Measurements from ENCODE around the gene KAT2B. TPM values are rescaled to one million over a fixed set of nuclear protein-coding genes. Genes with fewer than 3 reads are reported as not detected.

The KAT2B gene
- total RNA-seq, 1 experiment from 2014 or later = 3.7 TPM

GRCh38 chr3:20083953-20084352 is 43.7 kb downstream of the KAT2B start:
- no peaks in the 10 kb centered on the region for H3K9me2 ChIP-seq (ENCODE audit: insufficient read depth)
- no peak overlapping the region for H3K9ac ChIP-seq (ENCODE audit: low read length)
- H4K20me1 ChIP-seq (ENCODE audit: insufficient read depth) = no peaks in the 10 kb centered on the region
- BruUV-seq (replicated peaks) = no TSS peak
- H3K36me3 ChIP-seq (ENCODE audit: control insufficient read depth in 1 of 2, insufficient read depth in 2 of 2, low read length in 2 of 2) = no peaks in the 10 kb centered on the region
- H3K79me2 ChIP-seq (ENCODE audit: insufficient read depth, low read length) = no peaks in the 10 kb centered on the region
- RAD21 ChIA-PET (ENCODE audit: low non-redundant PET in 1 of 2, low total read pairs in 2 of 2, uncharacterized antibody in 2 of 2, unreplicated experiment in 2 of 2) = no interaction called here
- H3K27me3 ChIP-seq (ENCODE audit: insufficient read depth, low read length) = no peaks in the 10 kb centered on the region
- no peak overlapping the region for H2AFZ ChIP-seq (ENCODE audit: low read depth, low read length, poor library complexity, severe bottlenecking)
- DNase-seq (ENCODE audit: low read depth, low spot score) (no peak), ATAC-seq (no peak)
- H3K4me2 ChIP-seq (ENCODE audit: low read length) = no peak overlapping the region
- CTCF ChIA-PET = no interaction called here
- intact Hi-C loops (cut with micrococcal nuclease) = no loop called here
- H3K9me3 ChIP-seq (ENCODE audit: control insufficient read depth in 1 of 2, insufficient read depth in 1 of 2, low read depth in 1 of 2, low read length in 2 of 2) = no peaks in the 10 kb centered on the region
- no peaks in the 10 kb centered on the region for H3K4me1 ChIP-seq (ENCODE audit: control insufficient read depth in 1 of 2, insufficient read depth in 2 of 2, low read length in 2 of 2)
- no peak overlapping the region for H3K4me3 ChIP-seq (replicated peaks in 1 of 2; ENCODE audit: low read depth in 1 of 2, low read length in 2 of 2)
- TF ChIP-seq POLR2A (IDR thresholded peaks at IDR 0.05; ENCODE audit: borderline replicate concordance, extremely low read depth, insufficient read depth, insufficient read length) (no peak), ZNF274 (IDR thresholded peaks at IDR 0.05; ENCODE audit: low read depth, low read length) (no peak), ELF1 (IDR thresholded peaks at IDR 0.05; ENCODE audit: borderline replicate concordance, low read depth) (no peak), RAD21 (IDR thresholded peaks at IDR 0.05; ENCODE audit: low read depth) (no peak), EZH2 (IDR thresholded peaks at IDR 0.05) (no peak), CBX3 (IDR thresholded peaks at IDR 0.05; ENCODE audit: low read depth) (no peak), ZFX (IDR thresholded peaks at IDR 0.05) (no peak), SIN3A (IDR thresholded peaks at IDR 0.05; ENCODE audit: low read depth) (no peak), YY1 (IDR thresholded peaks at IDR 0.05; ENCODE audit: extremely low read depth, insufficient replicate concordance, low read depth, low read length) (no peak), REST (IDR thresholded peaks at IDR 0.05; ENCODE audit: low read depth) (no peak), TCF7L2 (IDR thresholded peaks at IDR 0.05; ENCODE audit: borderline replicate concordance, extremely low read depth, insufficient read depth, insufficient read length) (no peak), FOSL1 (IDR thresholded peaks at IDR 0.05; ENCODE audit: low read depth) (no peak), CTCF (IDR thresholded peaks at IDR 0.05 in 2 of 3, conservative IDR thresholded peaks at IDR 0.05 in 1 of 3; ENCODE audit: borderline replicate concordance in 1 of 3, insufficient read depth in 1 of 3, low read depth in 2 of 3, low read length in 2 of 3) (no peak)
- TF ChIP-seq, protein P1, sequence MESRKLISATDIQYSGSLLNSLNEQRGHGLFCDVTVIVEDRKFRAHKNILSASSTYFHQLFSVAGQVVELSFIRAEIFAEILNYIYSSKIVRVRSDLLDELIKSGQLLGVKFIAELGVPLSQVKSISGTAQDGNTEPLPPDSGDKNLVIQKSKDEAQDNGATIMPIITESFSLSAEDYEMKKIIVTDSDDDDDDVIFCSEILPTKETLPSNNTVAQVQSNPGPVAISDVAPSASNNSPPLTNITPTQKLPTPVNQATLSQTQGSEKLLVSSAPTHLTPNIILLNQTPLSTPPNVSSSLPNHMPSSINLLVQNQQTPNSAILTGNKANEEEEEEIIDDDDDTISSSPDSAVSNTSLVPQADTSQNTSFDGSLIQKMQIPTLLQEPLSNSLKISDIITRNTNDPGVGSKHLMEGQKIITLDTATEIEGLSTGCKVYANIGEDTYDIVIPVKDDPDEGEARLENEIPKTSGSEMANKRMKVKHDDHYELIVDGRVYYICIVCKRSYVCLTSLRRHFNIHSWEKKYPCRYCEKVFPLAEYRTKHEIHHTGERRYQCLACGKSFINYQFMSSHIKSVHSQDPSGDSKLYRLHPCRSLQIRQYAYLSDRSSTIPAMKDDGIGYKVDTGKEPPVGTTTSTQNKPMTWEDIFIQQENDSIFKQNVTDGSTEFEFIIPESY (IDR thresholded peaks at IDR 0.05; ENCODE audit: extremely low read depth, insufficient replicate concordance, low read length) = no peak
- H3K27ac ChIP-seq (ENCODE audit: low read depth, low read length) = no peak overlapping the region
- POLR2A ChIA-PET = no interaction called here
